HG03342 (cell line): Measurements from ENCODE around the gene AK1.
"Not testable (repeated sequence)": the region's sequence is repeated elsewhere in the genome, so short reads cannot be mapped to it uniquely, and the experiment has no call there.

Experiments
- ATAC-seq: cut with Tn5 transposase; IDR thresholded peaks from one replicate; pipeline ENCODE4 v1.9.1; 2021; ENCODE audit warnings: mild to moderate bottlenecking, moderate library complexity; ENCODE audit not compliant: unreplicated experiment

AK1 gene

DNA sequence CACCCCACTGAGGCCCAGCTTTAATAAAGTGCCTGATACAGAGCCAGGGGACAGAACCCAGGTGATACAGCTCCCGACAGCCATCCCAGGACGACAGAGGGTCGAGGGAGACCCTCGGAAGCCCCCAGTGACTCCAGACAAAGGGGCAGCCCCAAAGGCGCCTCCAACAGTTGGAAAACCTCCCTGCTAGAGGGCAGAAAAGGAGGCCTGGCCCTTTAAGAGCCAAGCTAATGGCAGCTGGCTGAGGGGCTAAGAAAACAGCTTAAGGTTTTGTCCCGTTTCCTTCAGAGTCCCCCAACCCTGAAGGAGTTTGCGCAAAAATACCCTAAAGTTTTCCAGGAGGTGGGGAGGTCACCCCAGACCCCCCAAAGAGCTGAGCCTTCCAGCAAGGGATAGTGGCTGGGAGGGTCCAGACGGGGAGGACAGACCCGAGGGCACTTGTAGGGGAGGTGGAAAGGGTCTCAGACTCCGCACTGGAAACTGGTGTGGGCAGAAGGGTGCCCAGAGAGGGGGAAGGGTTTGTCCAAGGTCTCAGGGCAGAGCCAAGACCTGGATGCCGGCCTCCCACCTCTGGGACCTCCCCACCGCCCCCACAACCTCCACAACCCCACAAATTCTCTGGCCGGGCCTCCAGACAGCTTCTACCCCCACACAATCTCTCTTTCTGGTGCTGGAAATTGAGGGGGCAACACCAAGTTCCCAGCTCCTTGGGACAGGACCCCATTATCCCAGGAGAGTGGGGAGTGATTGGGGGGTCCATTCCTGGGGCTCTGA, 8.2 kb upstream of the AK1 start:
- ATAC-seq, result no peak

DNA sequence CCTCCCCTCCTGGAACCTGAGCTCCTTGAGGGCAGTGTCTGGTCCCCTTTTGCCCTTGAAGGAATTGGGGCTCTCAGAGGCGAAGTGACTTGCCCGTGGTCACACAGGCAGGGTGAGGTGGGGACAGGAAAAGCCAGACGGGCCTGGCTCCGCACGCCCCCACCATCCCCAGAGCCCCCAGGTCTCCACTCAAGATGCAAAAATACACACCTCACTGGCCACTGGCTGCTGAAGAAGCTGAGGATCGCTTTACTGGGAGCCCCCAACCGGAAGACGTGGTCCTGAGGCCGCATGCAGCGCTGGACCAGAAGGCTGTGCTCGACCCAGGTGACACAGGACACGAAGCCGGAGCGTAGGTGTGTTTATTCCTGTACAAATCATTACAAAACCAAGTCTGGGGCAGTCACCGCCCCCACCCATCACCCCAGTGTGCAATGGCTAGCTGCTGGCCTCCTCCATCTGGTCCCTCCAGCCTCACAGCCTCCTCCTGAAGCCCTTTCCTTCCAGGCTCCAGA, 7.6 kb upstream of the AK1 start:
- ATAC-seq, result no peak

DNA sequence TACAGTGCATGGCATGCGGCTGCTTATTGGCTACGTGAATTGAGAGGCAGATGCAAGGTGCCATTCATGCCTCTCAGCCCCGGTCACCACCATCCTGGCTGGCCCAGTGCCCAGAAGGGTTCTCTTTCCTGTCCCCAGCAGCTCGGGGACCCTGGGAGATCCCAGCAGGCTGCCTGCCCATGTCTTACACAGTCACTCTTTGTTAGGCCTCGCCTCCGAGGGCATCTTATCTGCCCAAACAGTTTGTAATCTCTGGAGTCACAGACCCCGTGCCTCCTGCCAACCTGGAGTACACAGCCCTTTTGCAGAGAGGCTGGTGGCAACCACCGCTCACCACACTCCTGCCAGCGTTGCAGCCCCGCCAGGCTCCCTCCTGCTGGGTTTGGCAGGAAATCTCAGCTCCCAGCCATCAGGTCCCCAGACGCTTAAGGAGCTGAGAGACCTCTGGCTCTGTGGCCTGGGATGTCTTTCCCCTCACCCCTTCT, 7.0 kb upstream of the AK1 start:
- ATAC-seq, result no peak

DNA sequence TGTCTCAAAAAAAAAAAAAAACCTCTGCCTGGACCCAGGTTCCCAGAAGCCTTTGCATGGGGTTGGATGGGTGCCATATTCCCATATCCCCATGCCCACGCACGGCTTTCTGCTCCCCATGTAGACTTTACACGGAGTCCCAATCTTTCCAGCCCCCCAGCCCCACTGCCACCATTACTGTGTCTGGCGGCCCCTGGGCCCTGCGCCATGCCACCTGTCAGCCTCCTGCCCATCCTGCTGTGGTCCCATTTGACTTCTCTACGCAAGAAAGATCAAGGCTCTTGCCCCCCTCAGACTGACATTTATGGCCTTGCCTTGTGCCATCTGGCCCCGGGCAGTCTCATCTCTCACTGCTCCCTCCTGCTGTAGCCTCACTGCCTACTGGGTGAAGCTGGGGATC, 6.5 kb upstream of the AK1 start:
- no peak for ATAC-seq

DNA sequence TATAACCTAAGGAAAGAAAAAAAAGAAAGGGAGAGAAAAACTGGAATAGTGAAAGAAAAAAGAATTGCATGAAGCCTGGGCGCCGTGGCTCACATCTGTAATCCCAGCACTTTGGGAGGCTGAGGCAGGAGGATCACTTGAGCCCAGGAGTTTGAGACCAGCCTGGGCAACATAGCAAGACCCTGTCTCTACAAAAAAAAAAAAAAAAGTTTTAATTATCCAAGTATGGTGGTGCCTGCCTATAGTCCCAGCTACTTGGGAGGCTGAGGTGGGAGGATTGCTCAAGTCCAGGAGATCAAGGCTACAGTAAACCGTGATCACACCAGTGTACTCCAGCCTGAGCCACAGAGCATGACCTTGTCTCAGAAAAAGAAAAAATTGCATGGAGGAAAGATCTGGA, 4.2 kb upstream of the AK1 start:
- not testable (repeated sequence) for ATAC-seq

DNA sequence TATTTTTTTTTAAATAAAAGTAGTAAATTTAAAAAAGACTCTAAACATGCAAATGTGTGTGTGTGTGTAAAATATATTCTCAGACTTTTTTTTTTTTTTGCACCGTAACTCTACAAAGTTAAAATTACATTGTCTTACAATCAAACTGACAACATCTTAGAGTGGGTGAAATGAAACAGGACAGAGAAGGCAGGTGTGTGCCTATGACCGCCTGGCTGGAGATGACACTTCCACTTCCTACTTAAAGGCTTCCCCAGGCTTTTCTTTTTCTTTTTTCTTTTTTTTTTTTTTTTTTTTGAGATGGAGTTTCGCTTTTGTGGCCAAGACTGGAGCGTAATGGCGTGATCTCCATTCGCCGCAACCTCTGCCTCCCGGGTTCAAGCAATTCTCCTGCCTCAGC, 2.7 kb upstream of the AK1 start:
- ATAC-seq, result no peak

DNA sequence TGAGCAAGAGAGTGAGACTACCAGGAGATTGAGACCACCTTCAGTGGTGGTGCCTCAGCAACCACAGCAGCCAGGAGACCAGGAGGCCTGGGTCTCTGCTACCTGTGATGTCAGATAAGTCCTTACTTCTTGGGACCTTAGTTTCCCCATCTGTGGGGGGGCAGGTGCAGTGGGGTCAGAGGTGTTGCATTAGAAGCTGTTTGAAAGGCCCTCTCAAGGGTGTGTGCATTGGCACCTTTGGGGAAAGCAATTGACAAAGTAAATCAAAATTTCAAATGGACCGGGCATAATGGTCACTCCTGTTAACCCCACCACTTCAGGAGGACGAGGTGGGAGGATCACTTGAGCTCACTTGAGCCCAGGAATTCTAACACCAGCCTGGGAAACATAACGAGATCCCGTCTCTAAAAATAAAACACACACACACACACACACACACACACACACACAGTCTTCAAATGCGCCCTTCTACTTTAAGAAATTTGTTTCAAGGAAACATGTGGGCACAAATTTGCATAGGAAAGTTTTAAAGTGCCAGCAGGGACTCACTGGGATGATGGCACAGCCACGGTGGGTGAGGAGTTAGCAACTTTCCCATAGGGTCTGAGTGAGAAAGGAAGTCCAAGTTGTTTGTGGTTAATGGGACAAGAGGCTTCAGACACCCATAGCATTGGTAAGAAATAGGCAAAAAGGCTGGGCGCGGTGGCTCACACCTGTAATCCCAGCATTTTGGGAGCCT, 1.3 kb upstream of the AK1 start:
- no peak for ATAC-seq

DNA sequence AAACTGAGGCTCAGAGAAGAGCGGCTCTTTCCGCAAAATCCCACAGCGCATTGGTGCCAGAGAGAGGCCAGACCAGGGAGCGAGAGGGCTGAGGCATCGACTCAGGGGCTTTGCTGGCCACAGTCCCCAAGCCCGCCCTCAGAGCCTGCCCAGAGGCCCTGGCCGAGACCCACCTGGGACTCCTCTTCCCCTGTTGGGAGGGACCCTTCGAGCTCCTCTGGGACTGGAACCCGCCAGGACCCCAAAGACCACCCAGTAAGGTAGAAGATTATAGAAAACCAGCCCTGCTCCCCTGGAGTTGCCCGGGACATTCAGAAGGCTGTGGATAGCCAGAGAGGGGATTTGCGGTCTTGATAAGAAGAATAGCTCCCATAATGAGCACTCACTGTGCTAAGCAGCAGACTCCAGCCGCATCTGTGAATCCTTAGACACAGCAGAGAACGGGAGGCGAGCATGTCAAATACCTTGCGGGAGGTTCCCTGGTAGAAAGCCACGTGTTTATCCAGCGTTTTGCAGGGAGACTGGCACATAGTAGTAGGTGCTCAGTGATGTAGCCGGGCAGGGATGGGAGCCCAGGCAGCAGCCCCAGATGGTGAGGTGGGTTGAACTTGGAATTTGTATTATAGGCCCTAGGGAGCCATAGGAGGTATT, 651 bp upstream of the AK1 start:
- ATAC-seq, result no peak

DNA sequence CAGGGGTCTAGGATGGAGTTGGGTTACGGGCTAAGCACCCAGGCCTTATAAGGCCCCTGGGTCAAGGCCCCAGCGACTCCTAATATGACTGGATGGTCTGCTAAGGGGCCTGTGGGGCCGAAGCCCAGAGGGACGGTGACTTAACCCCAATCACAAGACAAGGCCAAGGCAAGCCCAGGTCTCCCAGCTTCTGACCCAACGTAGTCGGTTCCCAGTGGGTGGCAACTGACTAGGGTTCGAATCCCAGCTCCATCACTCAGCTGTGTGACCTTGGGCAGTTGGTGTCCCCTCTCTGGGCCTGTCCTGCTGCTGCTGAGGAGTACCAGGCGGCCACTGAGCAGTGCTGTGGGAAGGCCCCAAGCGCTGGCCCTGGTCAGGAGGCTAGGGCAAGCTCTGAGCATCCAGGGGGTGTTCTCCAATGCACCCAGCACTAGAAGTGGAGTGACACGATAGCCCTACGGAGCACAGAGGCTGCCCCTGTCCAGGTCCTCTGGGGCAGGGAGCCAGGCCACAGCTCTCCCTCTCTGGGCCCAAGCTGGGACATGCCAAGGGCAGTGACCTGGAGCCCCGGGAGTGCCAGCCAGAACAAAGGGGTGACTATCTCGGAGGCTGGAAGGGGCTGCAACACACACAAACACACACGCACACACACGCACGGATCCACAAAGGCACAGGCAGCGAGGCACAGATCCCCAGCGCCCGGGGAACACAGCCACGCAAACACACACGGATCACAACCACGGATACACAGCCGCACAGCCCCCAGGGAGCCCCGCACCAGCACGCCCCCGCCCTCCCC, 512 bp downstream of the AK1 start:
- no peak for ATAC-seq

DNA sequence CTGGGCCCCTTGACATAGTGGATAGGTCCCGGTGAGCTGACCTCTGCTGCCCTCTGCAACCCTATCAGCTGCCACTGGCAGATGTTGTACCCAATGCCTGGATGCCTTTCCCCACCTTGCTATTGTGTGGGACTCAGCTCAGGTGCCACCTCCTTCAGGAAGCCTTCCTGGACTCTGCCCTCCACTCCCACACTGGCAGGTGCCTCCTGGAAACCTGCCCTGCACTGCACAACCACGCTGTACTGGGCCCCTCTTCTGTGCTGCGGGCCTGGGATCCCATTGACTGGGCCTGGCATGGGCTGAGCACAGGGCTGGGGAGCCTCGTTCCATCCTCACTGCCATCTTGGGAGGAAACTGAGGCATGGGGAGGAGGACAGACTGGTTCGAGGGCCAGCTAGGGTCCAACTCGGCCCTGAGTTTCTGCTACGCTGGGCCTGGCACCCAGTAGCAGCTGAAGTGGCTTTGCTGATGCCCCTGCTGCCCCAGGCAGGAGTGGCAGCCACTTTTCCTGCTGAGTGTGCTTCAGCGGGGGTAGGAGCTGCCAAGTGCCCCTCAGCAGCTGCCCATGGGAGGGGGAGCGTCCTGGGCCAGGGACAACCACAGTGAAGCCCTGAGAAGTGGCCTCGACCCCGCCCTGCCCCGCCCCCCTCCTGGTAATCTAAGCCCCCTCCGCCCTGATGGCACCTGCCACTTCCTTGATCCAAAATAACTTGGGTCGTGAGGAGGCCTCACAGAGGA, 1.3 kb downstream of the AK1 start:
- no peak for ATAC-seq

DNA sequence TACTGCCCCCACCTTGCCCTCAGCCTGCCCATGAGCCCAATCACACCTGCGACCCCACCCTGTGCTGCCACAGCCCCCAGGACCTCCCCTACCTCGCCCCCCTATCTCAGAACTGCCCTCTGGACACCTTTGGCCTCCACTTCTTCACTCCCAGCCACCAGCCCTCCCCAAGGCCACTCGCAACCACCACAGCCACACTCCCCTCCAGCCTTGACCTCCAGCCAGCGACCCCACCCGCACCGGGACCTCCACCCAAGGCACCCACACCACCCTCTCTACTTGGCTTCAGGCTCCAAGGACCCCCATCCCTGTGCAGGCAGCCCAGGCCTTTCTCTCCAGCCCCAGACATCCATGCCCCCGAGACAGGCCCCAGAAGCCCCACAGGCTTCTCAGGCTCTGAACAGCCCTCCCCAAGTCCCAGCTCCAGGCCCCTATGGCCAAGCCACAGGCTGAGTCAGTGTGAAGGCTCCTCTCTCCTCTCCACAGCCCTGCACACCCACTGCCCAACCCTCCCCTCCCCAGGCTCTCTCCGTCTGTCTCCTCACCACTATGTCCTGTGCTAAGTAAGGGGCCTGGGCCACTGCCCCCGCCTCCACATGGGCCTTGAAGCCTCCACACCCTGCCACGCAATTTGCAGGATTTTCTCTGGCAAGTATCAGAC, 2.0 kb downstream of the AK1 start:
- ATAC-seq, result no peak

DNA sequence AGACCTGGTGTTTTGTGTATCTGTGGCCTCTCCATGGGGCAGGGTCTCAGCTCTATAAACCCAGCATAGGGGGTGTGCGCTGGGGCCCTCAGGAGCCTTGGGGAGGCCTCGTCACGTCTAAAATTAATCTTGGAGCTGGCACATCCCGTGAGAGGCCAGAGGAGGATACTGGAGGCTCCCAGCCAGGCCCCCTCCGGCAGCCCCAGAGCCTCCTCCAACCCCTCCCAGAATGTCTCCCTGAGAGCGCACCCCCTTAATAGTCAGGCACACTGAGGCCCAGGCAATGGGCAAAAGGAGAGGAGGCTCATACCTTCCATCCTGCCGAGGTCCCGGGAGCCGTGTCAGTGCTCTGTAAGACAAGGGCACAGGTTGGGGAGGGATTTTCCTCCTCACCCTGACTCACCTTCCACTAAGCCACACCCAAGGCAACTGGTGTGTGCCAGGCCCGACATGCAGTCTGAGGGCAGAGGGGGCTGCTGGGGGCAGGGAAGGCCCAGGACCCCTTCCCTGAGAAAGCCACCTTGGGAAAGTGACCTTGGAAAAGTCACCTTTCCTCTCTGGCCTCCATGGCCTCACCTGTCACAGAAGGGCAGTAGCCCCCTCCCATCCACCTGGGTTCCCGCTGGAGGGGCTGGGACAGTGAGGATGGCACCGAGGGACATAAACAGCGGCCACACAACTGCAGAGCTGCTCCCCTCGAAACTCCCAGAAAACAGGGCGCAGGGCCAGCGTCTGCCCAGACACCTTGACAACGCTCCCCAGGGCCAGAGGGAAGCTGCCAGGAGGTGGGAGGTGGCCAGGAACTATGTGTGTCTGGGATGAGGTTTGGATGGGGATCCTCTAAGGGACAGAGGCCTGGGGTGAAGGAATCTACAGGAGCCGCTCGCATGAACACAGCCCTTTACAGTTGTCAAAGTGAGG, 2.9 kb downstream of the AK1 start:
- ATAC-seq, result no peak

DNA sequence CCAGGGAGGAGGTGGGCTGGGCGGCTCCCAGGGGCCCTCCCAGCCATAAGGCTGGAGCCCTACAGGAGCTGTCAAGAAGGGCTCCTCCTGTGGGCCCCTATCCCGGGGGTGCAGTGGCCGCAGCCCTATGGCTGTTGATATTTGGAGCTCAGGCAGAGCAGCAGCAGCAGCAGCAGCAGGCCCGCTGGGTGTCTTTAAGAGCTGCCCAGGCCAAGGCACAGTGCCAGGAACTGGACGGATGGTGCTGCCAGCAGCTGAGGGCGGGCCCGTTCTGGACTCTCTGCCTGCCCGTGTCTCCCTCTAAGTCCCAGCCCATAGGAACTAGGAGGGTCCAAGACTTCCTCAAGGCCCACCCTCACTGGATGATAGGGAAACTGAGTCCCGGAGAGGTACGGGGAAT, 3.6 kb downstream of the AK1 start:
- no peak for ATAC-seq

DNA sequence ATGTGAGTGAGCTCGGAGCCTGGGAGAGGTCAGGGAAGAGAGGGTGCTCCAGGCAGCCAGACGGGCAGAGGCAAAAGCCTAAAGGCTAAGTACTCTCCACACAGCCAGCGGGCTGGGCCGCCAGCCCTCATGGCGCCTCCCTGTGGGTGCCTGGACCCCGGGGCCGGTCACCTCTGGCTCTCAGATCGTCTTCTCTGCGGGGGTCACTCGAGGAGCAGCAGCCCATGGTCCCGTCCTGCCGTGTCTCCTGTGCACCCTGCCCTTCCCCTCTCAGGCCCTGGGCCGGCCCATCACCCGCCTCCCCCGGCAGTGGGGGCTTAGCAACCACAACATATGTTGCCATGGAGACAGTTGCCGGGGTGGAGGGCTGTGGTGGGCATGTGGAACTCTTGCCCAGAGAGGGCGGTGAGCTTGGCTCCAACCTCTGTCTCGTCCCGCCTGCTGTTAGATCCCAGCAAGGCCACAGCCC, 4.2 kb downstream of the AK1 start:
- ATAC-seq, result no peak

DNA sequence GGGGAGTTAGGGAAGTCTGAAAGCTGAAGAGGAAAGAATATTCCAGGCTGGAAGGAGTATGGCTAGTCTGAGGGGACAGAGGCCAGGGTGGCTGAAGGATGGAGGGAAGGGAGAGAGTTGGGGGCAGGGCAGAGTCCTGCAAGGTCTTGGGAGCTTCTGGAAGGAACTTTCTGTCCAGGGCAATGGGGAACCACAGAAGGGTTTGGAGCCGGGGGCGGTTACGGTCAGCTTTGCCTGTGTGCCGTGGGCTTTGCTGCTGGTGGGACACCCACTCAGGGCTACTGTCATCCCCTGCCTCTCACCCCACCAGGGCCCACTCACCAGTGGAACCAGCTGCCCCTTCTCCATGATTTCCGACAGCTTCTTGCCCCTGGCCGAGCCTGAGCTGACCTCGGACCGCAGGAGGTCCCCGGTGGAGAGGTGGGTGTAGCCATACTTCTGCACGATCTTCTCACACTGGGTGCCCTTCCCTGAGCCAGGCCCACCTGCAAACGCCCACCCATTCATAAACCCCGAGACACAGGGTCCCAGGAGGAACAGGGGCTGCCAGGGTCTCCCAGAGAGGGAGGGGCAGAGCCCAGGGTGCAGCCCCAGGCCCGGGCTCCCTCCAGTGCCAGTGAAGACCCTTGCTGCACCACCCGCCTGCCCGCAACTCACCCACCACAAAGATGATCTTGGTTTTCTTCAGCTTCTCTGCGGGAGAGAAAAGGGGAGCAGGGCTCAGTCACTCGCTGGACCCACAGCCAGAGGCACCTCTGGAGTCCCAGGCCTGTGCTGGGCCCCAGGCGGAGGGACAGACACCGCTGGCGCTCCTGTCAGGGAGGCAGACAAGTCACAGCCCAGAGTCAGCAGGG, 4.9 kb downstream of the AK1 start:
- no peak for ATAC-seq

DNA sequence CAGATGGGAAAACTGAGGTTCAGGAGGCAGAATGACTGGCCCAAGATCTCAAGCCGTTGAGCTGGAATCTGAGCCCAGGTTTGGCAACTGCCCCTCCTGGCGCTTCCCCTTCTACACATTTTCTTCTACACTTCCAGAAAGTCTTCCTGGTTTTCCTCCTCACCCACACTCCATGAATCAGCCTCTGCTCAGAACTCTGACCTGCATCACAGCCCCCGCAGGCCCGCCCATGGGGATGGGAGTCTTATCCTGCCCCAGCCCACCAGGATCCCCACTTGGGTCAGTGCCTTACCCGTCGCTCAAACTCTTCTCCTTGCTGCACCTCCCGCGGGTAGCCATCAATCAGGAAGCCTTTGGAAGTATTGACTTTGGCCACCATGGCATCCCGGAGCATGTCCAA, 5.9 kb downstream of the AK1 start:
- no peak for ATAC-seq

DNA sequence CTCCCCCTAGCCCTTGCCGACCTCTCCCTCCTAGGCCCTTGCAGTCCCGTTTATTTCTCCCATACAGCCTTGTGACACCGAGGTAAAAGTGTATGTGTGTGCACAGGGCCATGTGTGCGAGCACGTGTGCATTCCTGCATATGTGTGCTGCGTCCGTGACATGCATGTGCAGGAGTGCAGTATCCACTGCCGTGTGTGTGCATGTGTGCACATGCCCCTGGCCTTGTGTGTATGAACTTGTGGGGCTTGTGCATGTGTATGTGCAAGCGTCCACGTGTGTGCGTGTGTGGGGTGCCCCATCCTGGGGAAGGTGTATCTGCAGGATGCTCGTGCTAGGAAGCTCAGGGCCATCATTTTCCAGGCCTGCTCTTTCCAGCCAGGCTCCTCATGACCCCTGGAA, 6.6 kb downstream of the AK1 start:
- no peak for ATAC-seq

DNA sequence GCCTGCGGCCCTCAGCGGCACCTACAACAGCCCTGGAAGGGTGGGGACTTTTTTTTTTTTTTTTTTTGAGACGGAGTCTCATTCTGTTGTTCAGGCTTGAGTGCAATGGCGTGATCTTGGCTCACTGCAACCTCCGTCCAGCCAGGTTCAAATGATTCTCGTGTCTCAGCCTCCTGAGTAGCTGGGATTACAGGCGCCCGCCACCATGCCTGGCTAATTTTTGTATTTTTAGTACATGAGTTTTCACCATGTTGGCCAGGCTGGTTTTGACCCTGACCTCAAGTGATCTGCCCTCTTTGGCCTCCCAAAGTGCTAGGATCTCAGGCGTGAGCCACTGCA, 7.4 kb downstream of the AK1 start:
- ATAC-seq, result not testable (repeated sequence)
